Right forelimb (tissue), 1 donor: Measurements from ENCODE around the gene INPP5A.
"Not testable (repeated sequence)": the region's sequence is repeated elsewhere in the genome, so short reads cannot be mapped to it uniquely, and the experiment has no call there.

Source experiments
- DNase-seq: peaks from one replicate; pipeline ENCODE4 v3.0.0-alpha.2; 2018

INPP5A gene

DNA sequence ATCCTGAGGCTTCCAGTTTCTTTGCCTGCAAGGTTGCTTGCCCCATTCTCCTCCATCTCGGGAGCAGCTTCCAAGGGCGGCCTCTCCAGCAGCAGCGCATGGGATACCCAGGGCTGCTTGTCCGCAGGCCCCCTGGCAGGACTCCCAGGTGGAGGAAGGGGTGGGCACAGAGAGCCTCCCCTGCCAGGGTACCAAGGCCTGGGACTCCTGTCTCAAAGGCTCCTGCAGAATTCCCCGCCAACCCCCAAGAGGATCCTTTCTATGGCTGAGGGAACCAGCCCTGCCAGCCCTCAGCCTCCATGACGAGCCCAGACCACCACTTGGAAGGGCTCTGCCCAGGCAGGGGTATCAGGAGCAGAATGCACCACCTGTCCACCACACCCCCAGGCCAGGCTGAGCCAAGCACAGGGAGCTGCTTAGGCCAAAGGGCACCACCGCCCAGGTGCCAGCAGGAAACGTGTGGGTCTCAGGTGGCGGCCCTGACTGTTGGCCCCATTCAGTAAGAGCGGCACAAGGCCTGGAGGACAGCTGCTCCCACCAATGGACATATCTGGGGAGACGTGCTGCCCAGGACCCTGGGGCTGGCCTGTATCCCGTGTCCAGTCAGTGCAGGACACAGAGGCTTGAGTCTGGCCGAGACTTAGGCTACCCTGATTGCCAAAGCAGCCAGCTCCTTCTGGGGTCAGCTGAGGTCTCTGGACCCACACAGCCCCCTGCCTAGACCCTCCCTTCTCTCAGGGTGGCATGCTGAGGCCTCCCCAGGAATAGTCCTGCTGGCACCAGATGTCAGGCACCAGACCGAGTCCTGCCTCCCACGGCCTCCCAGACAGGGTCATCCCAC is 33.8 kb upstream of the INPP5A start:
- DNase-seq: peak; percentile 41

DNA sequence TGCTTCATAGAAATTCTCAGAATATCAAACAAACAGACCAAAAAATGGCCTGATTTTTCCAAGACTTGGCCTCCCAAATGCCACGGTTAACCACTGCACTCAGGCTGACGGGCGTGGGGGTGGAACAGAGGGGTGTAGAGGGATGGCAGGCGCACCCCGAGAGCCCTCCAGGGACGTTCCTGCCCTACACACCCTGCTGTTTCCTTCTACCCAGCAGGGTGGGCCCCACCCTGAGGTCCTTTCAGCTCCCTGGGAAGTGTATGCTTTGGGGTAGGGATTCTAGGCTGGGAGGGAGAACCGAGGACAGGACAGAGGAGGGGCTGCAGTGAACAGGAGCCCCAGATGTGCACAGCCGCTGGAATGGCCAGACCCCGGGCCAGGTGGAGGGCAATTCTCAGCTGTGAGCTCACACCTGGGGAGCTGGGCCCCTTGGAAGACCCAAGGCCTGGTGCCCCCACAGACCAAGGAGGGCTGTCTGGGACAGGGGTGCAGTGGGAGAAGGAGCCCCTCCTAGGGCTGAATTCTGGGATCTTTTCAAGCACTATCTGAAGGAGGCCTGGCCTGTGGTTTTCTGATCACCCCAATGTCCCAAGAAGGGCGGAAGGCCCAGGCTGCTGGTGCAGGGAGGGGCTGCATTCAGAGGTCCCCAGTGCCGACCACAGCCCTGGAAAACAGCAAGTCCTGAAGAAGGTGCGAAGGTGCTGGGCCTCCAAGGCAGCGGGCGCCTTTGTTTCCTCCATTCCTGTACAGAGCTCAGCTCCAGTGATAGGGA is 32.9 kb upstream of the INPP5A start:
- DNase-seq: peak; percentile 41

DNA sequence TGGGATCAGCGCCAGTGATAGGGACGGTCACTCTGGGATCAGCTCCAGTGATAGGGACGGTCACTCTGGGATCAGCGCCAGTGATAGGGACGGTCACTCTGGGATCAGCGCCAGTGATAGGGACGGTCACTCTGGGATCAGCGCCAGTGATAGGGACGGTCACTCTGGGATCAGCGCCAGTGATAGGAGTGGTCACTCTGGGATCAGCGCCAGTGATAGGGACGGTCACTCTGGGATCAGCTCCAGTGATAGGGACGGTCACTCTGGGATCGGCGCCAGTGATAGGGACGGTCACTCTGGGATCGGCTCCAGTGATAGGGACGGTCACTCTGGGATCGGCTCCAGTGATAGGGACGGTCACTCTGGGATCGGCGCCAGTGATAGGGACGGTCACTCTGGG is 32.0 kb upstream of the INPP5A start:
- not testable (repeated sequence) for DNase-seq

DNA sequence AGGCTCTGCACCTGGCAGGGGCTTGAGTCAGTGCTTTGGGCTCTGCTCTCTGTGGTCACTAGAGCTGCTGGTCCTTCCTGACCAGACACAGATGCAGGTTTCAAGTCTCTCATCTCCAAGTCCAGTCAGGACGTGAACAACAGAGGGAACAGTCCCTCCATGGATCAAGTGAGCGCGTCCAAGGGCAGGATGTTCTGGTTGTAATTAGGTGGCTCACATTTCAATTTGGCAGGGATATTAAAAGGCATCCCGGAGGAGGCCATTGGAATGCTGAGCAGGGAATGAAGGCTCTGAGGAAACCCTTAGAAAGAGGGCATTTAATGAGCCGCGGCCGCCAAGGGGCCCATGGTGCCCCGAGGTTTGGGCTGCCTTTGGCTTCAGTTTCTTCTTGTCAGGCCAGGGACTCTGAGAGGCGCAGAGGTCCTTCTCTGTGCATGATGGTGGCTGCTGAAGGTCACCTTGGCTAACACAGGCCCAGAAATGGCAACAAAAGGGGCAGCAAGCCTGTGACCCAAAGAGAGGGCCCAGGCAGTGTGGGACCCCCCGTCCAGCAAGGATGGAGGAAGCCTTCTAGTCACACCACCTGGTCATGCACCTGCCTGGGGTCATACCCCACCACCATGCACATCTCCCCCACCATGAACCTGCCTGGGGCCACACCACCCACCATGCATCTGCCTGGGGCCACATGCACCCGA is 30.7 kb upstream of the INPP5A start:
- DNase-seq: peak; percentile 56

DNA sequence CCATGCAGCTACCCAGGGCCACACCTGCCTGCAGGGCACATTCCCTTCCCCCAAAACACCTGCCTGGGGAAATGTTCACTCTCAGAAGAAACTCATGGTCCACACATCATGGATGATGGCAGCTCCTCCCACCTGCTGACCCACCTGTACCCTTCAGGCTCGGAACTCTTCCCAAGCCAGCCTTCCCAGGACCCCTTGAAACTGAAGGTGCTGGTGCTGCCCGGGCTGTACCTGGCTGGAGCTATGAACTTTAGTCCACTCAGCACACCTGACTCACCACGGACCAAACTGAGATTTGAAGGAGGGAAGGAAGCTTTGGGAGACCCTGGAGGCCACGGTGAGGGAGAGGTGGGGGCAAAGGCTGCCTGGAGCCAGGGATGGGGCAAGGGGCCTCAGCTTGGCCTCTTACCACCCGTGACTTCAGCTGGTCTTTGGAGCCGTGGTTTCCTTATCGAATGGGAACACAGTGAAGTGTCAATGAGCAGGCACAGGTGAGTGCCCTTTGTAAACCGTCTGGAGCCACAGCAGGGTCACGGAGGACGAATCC is 30.1 kb upstream of the INPP5A start:
- DNase-seq: peak; percentile 35

DNA sequence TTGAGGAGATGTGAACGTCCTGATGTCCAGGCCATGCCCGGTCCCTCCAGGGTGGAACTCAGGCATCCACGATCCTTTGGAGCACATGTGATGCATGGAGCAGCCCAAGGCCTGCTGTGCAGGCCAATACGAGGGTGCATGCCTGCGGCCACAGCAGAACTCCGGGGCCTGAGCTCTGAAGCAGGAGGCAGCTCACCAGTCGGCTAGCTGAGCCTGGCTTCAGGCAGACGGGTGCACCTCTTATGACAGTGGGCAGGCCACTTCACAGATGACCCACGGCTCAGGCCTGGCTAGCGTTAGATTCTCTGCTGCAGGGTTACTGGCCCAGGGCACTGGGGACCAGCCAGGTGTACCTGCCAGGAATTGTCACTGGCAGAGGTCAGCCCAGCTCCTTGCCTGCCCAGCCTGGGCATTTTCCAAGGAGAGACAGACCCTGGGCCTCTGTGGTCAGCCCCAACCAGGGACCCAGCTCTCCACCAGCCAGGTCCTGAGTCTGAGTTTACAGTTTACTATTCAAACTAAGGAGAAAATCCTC is 29.6 kb upstream of the INPP5A start:
- peak; percentile 35 for DNase-seq

DNA sequence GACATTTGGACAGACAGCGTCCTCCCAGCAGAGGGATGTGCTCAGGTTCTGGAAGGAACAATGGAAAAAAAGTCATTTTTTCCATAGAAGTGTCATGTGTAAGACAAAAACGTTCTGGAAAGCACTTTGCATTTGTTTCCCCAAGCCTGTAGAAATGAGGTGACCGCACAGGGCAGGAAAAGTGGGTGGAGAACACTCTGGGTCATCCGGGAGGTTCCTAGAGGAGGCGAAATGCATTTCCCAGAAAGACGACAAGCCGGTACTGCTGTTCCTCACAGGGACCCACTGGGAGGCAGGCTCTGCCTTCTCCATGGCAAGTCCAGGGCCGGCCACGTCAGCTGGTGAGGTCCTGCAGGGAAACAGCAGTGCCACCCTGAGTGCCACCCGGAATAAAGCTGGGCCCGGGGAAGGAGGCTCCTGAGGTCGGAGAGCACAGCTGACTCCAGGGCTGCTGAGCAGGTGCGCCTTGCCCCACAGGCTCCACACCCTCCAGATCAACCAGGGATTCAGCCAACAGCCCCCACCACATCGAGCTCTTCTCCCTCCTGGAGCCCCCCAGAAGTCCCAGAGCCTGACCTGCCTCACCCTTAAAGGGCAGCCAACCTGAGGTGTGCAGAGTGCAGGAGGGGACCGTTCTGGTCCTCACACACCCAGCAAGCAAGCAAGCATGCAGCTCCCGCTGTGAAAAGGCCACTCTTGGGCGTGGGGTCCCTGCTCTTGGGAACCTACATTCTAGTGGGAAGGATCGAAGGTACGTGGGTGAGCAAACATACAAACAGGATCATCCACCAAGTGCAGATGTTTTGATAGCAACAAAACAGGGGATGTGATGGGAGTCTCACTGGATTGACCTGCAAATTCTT is 28.8 kb upstream of the INPP5A start:
- DNase-seq: peak; percentile 35

DNA sequence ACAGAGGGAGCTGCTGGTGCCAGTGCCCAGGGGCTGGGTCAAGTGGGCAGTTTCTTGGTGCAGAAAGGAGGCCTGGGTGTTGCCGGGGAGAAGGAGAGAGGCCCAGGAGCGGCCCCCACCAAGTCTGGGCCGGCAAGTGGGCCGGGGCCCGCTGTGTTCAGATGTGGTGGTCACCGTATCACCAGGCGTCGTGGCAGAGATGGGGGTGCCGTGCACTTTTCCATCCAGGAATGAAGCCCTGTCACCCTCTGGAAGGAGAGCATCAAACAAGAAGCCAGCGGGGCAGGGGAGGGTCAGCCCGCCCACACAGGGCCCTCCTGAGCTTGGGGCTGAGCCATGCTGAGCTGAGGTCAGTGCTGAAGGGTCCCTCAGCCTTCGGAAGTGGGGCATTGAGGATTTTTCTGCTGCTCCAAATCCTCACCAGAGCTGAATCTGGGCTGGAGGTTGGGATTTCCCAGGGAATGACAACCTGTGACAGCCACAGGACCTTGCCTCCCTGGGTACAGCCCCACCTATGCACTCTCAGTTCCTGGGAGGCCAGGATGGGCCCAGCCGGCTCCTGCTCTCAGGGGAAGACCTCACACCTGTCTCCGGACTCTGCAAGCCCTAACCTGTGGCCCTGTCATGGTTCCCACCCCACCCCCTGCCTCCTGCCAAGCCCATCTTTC is 27.9 kb upstream of the INPP5A start:
- DNase-seq: peak; percentile 32

DNA sequence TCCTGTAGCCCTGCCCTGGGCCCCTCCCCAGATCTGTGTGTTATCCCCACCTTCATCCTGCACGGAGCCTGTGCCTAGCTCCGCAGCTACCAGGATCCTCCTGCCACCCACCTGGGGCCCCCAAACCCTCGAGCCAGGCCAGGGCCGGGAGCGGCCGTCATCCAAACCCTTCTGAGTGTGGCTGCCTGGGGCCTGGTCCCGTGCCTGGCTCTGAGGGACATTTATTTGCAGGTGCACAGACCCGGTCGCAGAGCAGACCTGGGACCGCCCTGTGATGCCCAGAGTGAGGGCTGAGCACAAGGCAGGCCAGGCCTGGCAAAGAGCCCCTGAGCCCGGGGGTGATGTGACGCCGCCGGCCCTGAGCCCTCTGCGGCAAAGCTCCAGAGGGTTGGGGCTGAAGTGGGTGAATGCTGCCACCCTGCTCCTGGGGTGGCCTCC is 27.4 kb upstream of the INPP5A start:
- DNase-seq: peak; percentile 37

DNA sequence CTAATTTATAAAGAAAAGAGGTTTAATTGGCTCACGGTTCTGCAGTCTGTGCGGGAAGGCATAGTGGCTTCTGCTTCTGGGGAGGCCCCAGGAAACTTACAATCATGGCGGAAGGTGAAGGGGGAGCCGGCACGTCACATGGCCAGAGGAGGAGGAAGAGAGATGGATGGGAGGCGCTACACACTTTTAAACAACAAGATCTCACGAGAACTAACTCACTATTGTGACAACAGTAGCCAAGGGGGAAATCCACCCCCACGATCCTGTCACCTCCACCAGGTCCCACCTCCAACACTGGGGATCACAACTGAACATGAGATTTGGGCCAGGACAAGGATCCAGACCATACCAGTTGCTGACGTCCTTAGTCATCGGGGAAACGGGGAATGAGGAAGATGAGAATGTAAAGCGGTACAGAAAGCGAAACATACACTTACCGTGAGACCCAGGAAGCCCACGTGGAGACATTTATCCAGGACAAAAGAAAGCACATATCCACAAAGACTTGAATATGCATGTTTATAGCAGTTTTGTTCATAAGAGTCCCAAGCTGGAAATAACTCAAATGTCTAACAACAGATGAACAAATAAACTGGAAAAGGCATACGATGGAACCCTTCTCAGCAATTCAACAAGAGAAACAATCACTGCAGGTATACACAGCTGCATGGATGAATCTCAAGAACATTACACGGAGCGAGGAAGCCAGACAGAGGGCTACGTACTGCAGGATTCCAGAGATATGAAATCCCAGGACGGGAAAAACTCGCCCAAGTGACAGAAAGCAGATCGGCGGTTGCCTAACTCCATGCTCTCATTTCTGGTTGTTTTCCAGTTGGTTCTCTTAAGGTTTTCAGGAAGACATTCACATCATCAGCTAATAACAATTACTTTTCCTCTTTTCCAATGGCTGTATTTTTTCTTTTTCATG is 26.2 kb upstream of the INPP5A start:
- DNase-seq: peak; percentile 50

DNA sequence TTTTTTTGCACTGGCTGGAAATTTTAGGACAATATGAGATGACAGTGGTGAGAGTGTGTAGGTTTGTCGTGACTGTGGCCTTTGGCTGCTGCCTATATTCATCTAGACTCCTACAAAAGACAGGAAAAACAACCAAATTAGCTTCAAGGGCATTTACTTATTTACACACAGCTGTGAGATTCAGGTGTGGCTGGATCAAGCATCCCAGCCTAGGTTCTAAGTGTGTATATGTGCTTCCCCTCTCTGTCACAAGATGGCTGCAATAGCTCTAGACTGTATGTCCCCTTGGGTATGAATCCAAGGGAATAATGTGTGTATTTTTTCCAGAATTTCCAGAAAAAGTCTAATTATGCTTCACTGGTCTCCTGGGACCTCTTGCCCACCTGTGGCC is 25.5 kb upstream of the INPP5A start:
- DNase-seq: no peak

DNA sequence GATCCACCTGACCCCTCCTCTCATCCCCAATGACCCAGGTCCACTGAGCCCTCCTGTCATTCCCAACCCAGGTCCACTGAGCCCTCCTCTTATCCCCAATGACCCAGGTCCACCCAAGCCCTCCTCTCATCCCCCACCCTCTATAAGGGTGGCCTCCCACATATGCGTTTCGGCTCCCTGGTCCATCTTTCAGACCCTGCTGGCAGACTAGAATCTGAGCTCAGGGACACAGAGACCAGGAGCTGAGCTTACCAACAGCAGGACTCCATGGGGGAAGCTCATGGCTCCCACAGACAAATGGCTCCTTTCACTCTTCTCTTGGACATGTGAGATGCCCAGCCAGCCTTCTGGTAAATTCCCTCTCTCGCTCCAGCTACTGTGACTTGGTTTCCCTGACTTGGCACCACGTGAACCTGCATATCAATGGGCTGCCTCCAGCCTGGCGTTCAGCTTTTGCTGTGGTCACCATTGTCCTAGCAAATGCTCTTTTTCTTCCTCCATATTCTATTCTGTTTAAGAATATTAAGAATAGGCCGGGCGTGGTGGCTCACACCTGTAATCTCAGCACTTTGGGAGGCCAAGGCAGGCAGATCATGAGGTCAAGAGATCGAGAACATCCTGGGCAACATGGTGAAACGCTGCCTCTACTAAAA is 24.8 kb upstream of the INPP5A start:
- DNase-seq: peak; percentile 22

DNA sequence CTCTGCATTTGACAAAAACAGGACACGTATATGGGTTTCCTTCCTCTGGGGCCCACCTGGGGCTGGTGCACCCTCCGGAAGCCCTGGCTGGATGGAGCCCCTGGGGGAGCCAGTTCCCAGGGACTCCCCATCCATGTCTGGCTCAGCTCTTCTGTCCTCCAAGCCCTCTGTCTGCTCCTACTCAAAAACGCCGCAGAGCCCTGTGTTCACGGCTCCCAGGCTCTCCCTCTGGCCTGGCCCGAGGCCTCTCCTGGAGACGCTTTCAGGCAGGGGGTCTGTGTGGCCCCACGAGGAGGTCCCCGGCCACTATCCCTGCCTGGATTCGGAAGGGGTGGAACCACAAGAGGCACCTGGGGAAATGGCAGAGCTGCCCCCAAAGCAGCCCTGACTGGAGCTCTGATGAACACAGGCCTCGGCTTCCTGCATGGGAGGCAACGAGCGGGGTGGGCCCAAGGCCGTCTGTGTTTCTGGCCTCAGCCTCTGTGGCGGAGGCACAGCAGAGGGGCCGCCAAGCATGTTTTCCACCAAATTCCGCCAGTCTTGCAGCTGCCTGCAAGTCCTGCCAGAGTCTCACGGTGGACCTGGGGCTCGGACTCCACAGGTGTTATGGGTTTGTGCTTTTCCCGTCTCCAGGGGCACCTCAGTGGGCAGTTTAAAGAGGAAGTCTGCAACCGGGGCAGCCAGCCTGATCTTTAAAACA is 22.6 kb upstream of the INPP5A start:
- peak; percentile 84 for DNase-seq

DNA sequence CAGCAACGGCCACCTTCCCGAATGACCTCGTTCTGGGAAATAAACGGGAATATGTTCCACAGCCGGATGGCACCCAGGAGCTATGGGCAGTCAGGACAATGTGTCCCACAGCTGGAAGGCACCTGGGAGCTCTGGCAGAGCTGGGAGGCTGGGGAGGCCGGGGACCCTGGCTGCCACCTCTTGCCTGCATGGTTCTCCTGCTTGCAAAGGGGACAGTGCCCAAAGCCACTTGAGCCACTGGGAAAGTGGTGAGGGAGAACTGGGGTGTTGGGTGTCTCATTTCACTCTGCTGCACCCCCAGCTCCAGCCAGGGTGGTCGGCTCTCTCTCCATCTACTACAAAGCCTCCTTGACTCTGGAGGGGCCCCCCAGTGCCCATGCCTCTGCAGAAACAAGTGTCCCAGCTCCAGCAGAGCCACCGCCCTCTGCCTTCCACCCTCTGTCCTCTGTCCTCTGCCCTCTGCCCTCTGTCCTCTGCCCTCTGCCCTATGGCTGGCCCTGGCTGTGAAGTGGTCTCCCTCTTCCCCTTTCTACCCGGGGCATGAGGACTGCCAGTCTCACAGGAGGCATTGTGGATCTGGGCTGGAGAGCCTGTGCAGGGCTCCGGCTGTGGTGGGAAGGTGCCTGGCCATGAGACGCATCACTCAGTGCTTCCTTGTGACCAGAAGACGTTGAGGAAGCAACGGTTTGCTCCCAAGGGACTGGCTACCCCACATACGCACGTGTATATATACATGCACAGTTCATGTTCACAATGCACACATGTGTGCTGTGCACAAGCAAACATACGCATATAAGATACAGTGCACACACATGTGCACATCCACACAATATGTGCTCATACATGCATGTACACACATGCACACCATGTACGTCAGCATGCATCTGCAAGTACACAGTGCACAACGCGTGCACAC is 21.5 kb upstream of the INPP5A start:
- peak; percentile 52 for DNase-seq

DNA sequence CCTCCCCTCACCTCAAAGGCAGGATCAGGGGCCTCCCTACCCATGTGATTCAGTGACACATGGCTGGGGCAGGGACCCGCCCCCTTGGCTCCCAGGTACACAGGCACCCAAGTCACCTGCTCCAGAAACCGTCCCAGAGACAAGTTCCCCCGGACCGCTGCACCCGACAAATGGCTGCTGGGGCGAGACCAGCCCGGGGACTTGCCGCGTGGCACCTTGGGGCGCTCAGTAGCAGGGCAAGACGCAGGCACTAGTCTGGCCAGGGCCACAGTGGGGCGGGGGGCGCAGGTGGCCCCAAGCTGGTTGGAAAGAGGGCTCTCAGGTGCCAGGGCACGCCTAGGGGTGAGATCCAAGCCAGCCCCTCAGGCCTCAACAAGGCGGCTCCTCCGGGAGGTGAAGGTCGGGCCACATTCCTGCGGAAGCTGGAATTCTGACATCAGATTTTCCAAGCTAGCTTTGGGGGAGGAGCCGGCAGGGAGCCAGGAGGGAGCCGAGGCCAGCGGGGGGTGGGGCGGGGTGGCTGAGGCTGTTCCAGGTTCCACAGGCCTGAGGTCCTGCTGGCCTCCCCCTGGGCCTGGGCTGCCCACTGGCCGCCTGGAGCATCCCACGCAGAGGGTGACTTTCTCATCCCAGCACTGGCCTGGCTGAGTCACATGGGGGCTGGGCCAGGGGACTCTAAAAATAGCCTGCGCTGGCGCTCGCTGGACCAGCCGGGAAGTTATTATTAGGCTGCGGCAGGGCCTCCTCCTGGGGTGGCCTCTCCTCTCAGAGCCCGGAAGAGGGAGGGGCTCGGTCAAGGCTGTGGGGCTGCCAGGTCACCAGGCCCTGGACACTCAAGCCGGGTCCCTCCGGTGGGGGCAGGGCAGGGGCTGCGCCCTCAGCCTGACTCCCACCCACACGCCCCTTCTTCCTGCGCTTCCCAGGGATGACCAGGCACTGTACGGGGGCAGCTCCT is 20.5 kb upstream of the INPP5A start:
- DNase-seq: peak; percentile 94

DNA sequence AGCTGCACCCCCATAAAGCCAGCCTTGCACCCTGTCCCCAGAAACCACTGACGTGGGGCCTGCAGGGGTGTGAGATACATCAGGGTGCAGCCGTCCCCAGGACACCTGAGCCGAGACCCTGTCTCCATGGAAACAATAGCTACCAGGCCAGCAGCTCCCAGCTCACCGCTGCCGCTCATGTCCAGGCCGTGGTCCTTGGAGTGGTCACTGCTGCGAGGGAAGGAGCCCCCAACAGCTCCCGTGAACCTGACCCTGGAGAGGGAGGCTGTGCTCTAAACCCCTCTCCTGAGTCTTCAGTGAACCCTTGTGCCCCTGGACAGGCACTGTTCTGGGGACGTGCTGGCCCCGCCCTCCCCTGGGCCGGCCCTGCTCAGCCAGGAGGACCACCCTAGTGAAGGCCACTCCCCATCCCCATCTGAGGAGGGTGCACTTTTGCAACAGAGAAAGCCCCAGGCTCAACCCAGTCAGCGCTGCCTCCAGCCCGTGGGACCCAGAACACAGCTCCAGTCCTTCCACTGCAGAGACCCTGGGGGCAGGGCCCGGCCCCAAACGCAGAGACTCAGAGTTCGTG is 19.6 kb upstream of the INPP5A start:
- DNase-seq: peak; percentile 46
